ENCODE data around the gene TRAF6.

The TRAF6 gene

DNA sequence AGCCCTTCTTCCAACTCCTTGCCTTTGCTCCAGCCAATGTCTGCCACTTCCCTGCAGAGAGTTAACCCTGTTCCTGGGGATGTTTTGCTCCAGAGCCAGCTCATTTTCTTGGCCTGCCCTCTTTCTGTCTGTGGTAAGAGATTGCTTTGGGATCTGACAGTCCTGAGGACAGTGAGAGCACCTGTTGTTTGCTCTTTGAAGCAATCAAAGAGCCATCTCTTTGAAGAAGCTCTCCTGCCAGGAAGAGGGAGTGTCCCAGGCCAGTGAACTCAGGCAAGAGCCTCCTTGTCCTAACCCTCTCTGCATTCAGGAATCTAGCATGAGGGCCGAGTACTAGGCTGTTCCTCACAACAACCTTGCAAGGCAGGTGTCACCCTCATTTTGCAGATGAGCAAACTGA lies 42.2 kb downstream of the TRAF6 start:
- Histone ChIP-seq H3K36me3 (ENCODE audit: insufficient read depth, low read length) (no peaks in the 10 kb centered on the region), H2AFZ (ENCODE audit: low read depth, low read length) (no peak overlapping the region), H3K4me2 (ENCODE audit: insufficient read depth, low read length) (no peak overlapping the region), H3K27ac (ENCODE audit: low read length) (no peak overlapping the region), H3K27me3 (ENCODE audit: insufficient read depth, low read length, poor library complexity) (peaks cover 4% of the 10 kb centered on the region), H3K9me3 (ENCODE audit: insufficient read depth, low read length, severe bottlenecking) (no peaks in the 10 kb centered on the region), H4K20me1 (ENCODE audit: insufficient read depth, low read length) (peaks cover 3% of the 10 kb centered on the region; the same call in 1 of the 2 replicates), H3K4me1 (ENCODE audit: insufficient read depth, low read length) (no peaks in the 10 kb centered on the region), H3K9ac (ENCODE audit: low read depth, low read length) (no peak overlapping the region), H3K79me2 (ENCODE audit: insufficient read depth, low read length) (no peaks in the 10 kb centered on the region), H3K4me3 (ENCODE audit: low read depth in 1 of 2, low read length in 2 of 2) (no peak overlapping the region)
- DNase-seq (no peak), ATAC-seq (ENCODE audit: insufficient read depth, low read depth) (no peak)
- TF ChIP-seq, protein P1, sequence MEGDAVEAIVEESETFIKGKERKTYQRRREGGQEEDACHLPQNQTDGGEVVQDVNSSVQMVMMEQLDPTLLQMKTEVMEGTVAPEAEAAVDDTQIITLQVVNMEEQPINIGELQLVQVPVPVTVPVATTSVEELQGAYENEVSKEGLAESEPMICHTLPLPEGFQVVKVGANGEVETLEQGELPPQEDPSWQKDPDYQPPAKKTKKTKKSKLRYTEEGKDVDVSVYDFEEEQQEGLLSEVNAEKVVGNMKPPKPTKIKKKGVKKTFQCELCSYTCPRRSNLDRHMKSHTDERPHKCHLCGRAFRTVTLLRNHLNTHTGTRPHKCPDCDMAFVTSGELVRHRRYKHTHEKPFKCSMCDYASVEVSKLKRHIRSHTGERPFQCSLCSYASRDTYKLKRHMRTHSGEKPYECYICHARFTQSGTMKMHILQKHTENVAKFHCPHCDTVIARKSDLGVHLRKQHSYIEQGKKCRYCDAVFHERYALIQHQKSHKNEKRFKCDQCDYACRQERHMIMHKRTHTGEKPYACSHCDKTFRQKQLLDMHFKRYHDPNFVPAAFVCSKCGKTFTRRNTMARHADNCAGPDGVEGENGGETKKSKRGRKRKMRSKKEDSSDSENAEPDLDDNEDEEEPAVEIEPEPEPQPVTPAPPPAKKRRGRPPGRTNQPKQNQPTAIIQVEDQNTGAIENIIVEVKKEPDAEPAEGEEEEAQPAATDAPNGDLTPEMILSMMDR (IDR thresholded peaks at IDR 0.05; ENCODE audit: borderline replicate concordance, extremely low read depth, low read length, poor library complexity, severe bottlenecking), result no peak
- no peak for TF ChIP-seq EZH2 (IDR thresholded peaks at IDR 0.05; ENCODE audit: borderline replicate concordance, low read depth, low read length, severe bottlenecking)

DNA sequence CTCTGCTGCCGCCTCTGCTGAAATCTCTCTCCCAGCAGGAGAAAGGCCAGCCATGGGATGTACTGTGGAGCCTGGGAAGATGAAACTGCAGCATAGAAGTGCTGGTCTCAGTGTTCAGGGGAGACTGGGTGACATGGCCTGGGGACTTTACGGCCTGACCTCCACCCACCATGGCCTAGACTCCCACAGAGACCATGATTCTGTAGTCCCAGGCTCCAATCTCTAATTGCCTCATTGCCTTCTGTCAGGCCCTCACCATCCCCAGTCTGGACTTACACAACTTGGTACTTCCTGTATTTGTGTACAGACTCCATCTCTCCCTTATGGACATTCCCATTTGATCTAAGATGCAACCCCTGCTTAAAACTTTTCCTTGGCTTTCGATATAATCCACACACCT lies 43.1 kb downstream of the TRAF6 start:
- DNase-seq (no peak), ATAC-seq (ENCODE audit: insufficient read depth, low read depth) (no peak)
- no peak overlapping the region for H3K4me3 ChIP-seq (ENCODE audit: low read depth in 1 of 2, low read length in 2 of 2)
- no peaks in the 10 kb centered on the region for H3K9me3 ChIP-seq (ENCODE audit: insufficient read depth, low read length, severe bottlenecking)
- no peaks in the 10 kb centered on the region for H3K79me2 ChIP-seq (ENCODE audit: insufficient read depth, low read length)
- H3K27me3 ChIP-seq (ENCODE audit: insufficient read depth, low read length, poor library complexity), result peaks cover 11% of the 10 kb centered on the region
- H3K4me1 ChIP-seq (ENCODE audit: insufficient read depth, low read length), result no peaks in the 10 kb centered on the region
- H4K20me1 ChIP-seq (ENCODE audit: insufficient read depth, low read length), result peaks cover 3% of the 10 kb centered on the region; the same call in 1 of the 2 replicates
- no peaks in the 10 kb centered on the region for H3K36me3 ChIP-seq (ENCODE audit: insufficient read depth, low read length)
- no peak overlapping the region for H3K27ac ChIP-seq (ENCODE audit: low read length)
- TF ChIP-seq EZH2 (IDR thresholded peaks at IDR 0.05; ENCODE audit: borderline replicate concordance, low read depth, low read length, severe bottlenecking), result no peak
- TF ChIP-seq, protein P1 (IDR thresholded peaks at IDR 0.05; ENCODE audit: borderline replicate concordance, extremely low read depth, low read length, poor library complexity, severe bottlenecking), result no peak
- H2AFZ ChIP-seq (ENCODE audit: low read depth, low read length), result no peak overlapping the region
- H3K9ac ChIP-seq (ENCODE audit: low read depth, low read length), result no peak overlapping the region
- no peak overlapping the region for H3K4me2 ChIP-seq (ENCODE audit: insufficient read depth, low read length)

DNA sequence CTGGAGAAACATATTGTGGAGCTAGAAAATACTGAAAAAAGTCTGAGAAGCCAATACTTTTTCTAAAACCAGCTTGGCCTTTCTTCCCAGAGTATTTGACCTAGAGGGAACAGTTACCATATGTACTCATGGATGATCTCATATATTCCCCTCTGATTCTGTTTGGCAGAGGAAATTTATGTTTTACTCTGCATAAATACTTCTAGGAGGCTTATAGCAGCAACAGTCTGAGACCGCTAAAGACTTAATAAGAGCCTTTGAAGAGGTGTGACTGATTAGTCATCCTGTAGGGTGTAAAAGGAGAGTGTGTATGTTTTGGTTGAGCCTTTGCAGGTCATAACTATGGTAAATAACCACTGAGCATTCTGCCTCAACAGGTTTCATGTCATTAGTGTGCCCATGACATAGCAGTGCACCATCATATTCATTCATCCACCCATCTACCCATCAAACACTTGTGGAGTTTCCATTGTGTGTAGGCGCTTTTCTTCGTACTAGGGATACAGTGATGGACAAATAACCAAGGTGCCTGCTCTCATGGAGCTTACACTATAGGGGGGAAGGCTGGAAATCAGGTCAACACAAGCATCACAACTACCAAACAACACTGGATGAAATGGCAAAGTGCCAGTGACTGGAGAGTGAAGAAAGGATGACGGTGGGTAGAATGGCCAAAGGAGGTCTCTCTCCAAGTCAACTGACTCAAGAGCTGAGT lies 44.5 kb downstream of the TRAF6 start:
- H3K9me3 ChIP-seq (ENCODE audit: insufficient read depth, low read length, severe bottlenecking), result no peaks in the 10 kb centered on the region
- H3K4me3 ChIP-seq (ENCODE audit: low read depth in 1 of 2, low read length in 2 of 2), result no peak overlapping the region
- ATAC-seq (ENCODE audit: insufficient read depth, low read depth) (no peak), DNase-seq (no peak)
- peaks cover 19% of the 10 kb centered on the region for H3K27me3 ChIP-seq (ENCODE audit: insufficient read depth, low read length, poor library complexity)
- no peak overlapping the region for H3K9ac ChIP-seq (ENCODE audit: low read depth, low read length)
- TF ChIP-seq, protein P1 (IDR thresholded peaks at IDR 0.05; ENCODE audit: borderline replicate concordance, extremely low read depth, low read length, poor library complexity, severe bottlenecking), result no peak
- no peak for TF ChIP-seq EZH2 (IDR thresholded peaks at IDR 0.05; ENCODE audit: borderline replicate concordance, low read depth, low read length, severe bottlenecking)
- no peak overlapping the region for H2AFZ ChIP-seq (ENCODE audit: low read depth, low read length)
- H3K79me2 ChIP-seq (ENCODE audit: insufficient read depth, low read length), result no peaks in the 10 kb centered on the region
- H4K20me1 ChIP-seq (ENCODE audit: insufficient read depth, low read length), result peaks cover 1% of the 10 kb centered on the region; the same call in 1 of the 2 replicates
- H3K4me1 ChIP-seq (ENCODE audit: insufficient read depth, low read length), result no peaks in the 10 kb centered on the region
- H3K4me2 ChIP-seq (ENCODE audit: insufficient read depth, low read length), result no peak overlapping the region
- H3K36me3 ChIP-seq (ENCODE audit: insufficient read depth, low read length), result no peaks in the 10 kb centered on the region
- H3K27ac ChIP-seq (ENCODE audit: low read length), result no peak overlapping the region
